Calu3 (cell line): ENCODE measurements around the gene PCP4. TPM values are rescaled to one million over a fixed set of nuclear protein-coding genes. Genes with fewer than 3 reads are reported as not detected.

ENCODE experiments used
- BruUV-seq: library from RNA; stranded (reverse); fragments of 400-500 nt; replicated peaks from 2 replicates; lab custom pipeline; 2021; lab: Mats Ljungman, UMichigan
- CTCF ChIA-PET: fragments of 300-600 bp; sonication (Branson Sonifier 250); formaldehyde crosslinking; loops from one replicate; lab custom pipeline; 2022; ENCODE audit warnings: antibody characterized with exemption; lab: Charles Lee
- DNase-seq: peaks from one replicate; pipeline ENCODE4 v3.0.0; 2022
- H3K27ac Mint-ChIP-seq: one replicate; pipeline ENCODE4 v1.8.0; 2022; ENCODE audit warnings: mixed read lengths; ENCODE audit not compliant: unreplicated experiment
- H3K27me3 Mint-ChIP-seq: one replicate; pipeline ENCODE4 v1.8.0; 2022; ENCODE audit warnings: mixed read lengths; ENCODE audit not compliant: unreplicated experiment
- H3K36me3 Mint-ChIP-seq: one replicate; pipeline ENCODE4 v1.8.0; 2022; ENCODE audit warnings: mild to moderate bottlenecking, moderate library complexity, mixed read lengths; ENCODE audit not compliant: insufficient read depth, unreplicated experiment
- H3K4me1 Mint-ChIP-seq: one replicate; pipeline ENCODE4 v1.8.0; 2022; ENCODE audit warnings: mild to moderate bottlenecking, low read depth, mixed read lengths; ENCODE audit not compliant: unreplicated experiment
- H3K4me3 Mint-ChIP-seq: one replicate; pipeline ENCODE4 v1.8.0; 2022; ENCODE audit warnings: mild to moderate bottlenecking, low read depth, moderate library complexity, mixed read lengths; ENCODE audit not compliant: unreplicated experiment
- H3K9me3 Mint-ChIP-seq: one replicate; pipeline ENCODE4 v1.8.0; 2022; ENCODE audit warnings: low read depth, mixed read lengths; ENCODE audit not compliant: unreplicated experiment
- CTCF ChIP-seq: fragments of 200-600 bp; IDR thresholded peaks from one replicate; pipeline ENCODE4 v1.8.0; 2022; ENCODE audit warnings: antibody characterized with exemption; ENCODE audit not compliant: unreplicated experiment
- intact Hi-C: fragments of 100-400 bp; cut with micrococcal nuclease; formaldehyde crosslinking; loops from one replicate; pipeline ENCODE4 v1.10.0; 2022; ENCODE audit not compliant: unreplicated experiment
- total RNA-seq: library from RNA; stranded (reverse); gene quantifications from 2 replicates; pipeline ENCODE4 v1.2.3, GENCODE V29; 2022

PCP4 gene
- total RNA-seq, 1 experiment from 2014 or later, result not detected

DNA sequence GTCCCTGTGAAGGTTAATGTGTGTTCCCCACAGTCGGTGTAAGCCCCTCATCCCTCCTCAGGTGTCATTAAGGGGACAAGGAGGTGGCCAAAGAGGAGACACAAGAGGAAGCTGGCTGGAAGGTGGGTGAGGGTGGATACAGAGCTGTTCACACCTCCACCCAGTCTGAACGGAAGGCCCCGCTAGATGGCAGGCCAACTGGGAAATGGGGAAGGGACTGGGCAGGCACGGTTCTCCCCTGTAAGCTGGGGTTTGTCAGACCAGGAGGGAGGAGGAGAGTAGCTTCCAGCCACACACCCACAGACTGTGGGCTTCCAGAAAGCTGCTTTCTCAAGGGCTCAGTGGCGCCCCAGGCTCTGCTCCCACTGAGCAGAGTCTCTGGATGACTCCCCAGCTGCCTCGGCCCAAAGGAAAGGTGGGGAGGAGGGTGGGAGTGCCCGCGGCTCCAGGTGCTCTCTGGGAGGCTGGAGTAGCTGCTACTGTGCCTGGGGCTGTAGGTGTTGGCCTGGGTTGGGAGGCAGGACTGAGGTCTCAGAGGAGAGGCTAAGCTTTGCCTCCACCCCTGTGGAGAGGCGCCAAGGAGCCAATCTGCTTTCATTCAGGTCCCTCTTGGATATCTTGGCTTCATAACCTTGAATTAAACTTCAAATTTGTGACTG, 41.2 kb downstream of the PCP4 start:
- no peaks in the 10 kb centered on the region for H3K4me1 Mint-ChIP-seq
- no peak overlapping the region for H3K4me3 Mint-ChIP-seq
- H3K36me3 Mint-ChIP-seq, result no peaks in the 10 kb centered on the region
- peaks cover 39% of the 10 kb centered on the region for H3K27me3 Mint-ChIP-seq
- H3K9me3 Mint-ChIP-seq, result no peaks in the 10 kb centered on the region
- no peak overlapping the region for H3K27ac Mint-ChIP-seq
- DNase-seq, result no peak
- BruUV-seq, result no TSS peak
- intact Hi-C loops, result no loop called here
- no peak for TF ChIP-seq CTCF
- CTCF ChIA-PET, result no interaction called here

- Mint-ChIP-seq H3K36me3 (no peaks in the 10 kb centered on the region), H3K27me3 (peaks cover 44% of the 10 kb centered on the region), H3K9me3 (no peaks in the 10 kb centered on the region), H3K27ac (no peak overlapping the region), H3K4me3 (no peak overlapping the region), H3K4me1 (no peaks in the 10 kb centered on the region)
- BruUV-seq, result no TSS peak
- intact Hi-C loops, result loop anchor here (1.0 to 5.0 kb wide), 2 partner anchors 44 to 123 kb away; partner anchors contain the start of gene PCP4
- CTCF ChIA-PET, result interaction anchor here (2.1 kb wide), 1 partner anchor 123 kb away, joined by 6 read pairs; no protein-coding TSS in a partner anchor
- DNase-seq, result peak; percentile 21
- no peak for TF ChIP-seq CTCF
Observed at GRCh38 chr21:39911286-39912199, 44.3 kb downstream of the PCP4 start.

GRCh38 chr21:39913706-39914305, 46.6 kb downstream of the PCP4 start:
- H3K4me3 Mint-ChIP-seq, result no peak overlapping the region
- no peaks in the 10 kb centered on the region for H3K9me3 Mint-ChIP-seq
- no peaks in the 10 kb centered on the region for H3K36me3 Mint-ChIP-seq
- CTCF ChIA-PET, result no interaction called here
- BruUV-seq, result no TSS peak
- no peak overlapping the region for H3K27ac Mint-ChIP-seq
- H3K27me3 Mint-ChIP-seq, result peaks cover 33% of the 10 kb centered on the region
- intact Hi-C loops, result loop anchor here (5.0 kb wide), 1 partner anchor 47 kb away; the partner anchor contains the start of gene PCP4
- H3K4me1 Mint-ChIP-seq, result no peaks in the 10 kb centered on the region
- no peak for DNase-seq
- no peak for TF ChIP-seq CTCF

DNA sequence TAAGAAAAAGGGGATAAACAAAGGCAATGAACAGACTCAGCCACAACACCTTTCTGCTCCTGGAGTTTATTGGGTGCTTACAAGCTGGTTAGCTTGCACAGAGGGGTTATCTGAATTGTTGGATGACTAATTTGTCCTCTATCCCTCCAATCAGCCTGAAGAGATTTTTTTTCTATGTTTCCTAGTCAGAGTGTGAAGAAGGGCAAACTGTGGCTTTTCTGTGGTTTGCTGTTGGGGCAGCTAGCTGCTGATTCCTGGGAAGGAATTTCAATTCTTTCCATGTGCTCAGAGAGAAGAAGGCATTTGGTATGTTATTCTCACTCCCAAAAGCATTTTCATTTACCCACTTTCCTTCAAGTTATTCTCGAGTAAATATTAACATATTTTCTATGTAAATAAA, 48.6 kb downstream of the PCP4 start:
- no TSS peak for BruUV-seq
- intact Hi-C loops, result no loop called here
- no peaks in the 10 kb centered on the region for H3K4me1 Mint-ChIP-seq
- H3K4me3 Mint-ChIP-seq, result no peak overlapping the region
- H3K27me3 Mint-ChIP-seq, result peaks cover 25% of the 10 kb centered on the region
- no peak overlapping the region for H3K27ac Mint-ChIP-seq
- no peak for TF ChIP-seq CTCF
- DNase-seq, result no peak
- H3K9me3 Mint-ChIP-seq, result no peaks in the 10 kb centered on the region
- CTCF ChIA-PET, result no interaction called here
- H3K36me3 Mint-ChIP-seq, result no peaks in the 10 kb centered on the region
